HEK293 (cell line): ENCODE measurements around the gene PER1.
A peak's percentile ranks its signal among the peaks of the same experiment; 100 is the strongest.

Experiments
- ATF2 ChIP-seq: fragments of 450-650 bp; formaldehyde crosslinking; IDR thresholded peaks from 2 replicates; pipeline ENCODE4 v1.5.1; 2016; ENCODE audit warnings: missing biosample characterization, missing genetic modification characterization, low read depth
- GFI1B ChIP-seq: fragments of 450-650 bp; formaldehyde crosslinking; IDR thresholded peaks from 2 replicates; pipeline ENCODE4 v1.5.1; 2016; ENCODE audit warnings: missing biosample characterization, missing genetic modification characterization
- KLF1 ChIP-seq: fragments of 450-650 bp; formaldehyde crosslinking; IDR thresholded peaks from 2 replicates; pipeline ENCODE4 v1.5.1; 2016; ENCODE audit warnings: missing biosample characterization, missing genetic modification characterization
- KLF10 ChIP-seq: fragments of 450-650 bp; IDR thresholded peaks from 2 replicates; pipeline ENCODE4 v1.5.1; 2018; ENCODE audit warnings: missing biosample characterization, mild to moderate bottlenecking, missing genetic modification characterization
- KLF16 ChIP-seq: fragments of 450-650 bp; formaldehyde crosslinking; IDR thresholded peaks from 2 replicates; pipeline ENCODE4 v1.5.1; 2017; ENCODE audit warnings: missing biosample characterization, missing genetic modification characterization
- KLF7 ChIP-seq: fragments of 450-650 bp; formaldehyde crosslinking; IDR thresholded peaks from 2 replicates; pipeline ENCODE4 v1.5.1; 2016; ENCODE audit warnings: missing biosample characterization, missing genetic modification characterization, borderline replicate concordance
- KLF8 ChIP-seq: fragments of 450-650 bp; formaldehyde crosslinking; IDR thresholded peaks from 2 replicates; pipeline ENCODE4 v1.5.1; 2016; ENCODE audit warnings: missing biosample characterization, missing genetic modification characterization
- KLF9 ChIP-seq: fragments of 450-650 bp; formaldehyde crosslinking; IDR thresholded peaks from 2 replicates; pipeline ENCODE4 v1.5.1; 2016; ENCODE audit warnings: missing biosample characterization, missing genetic modification characterization, low read depth
- MYNN ChIP-seq: fragments of 450-650 bp; formaldehyde crosslinking; IDR thresholded peaks from 2 replicates; pipeline ENCODE4 v1.5.1; 2016; ENCODE audit warnings: missing biosample characterization, missing genetic modification characterization, borderline replicate concordance
- SALL2 ChIP-seq: fragments of 450-650 bp; formaldehyde crosslinking; IDR thresholded peaks from 2 replicates; pipeline ENCODE4 v1.5.0; 2017; ENCODE audit warnings: missing biosample characterization, mild to moderate bottlenecking, missing genetic modification characterization, borderline replicate concordance
- SCRT2 ChIP-seq: fragments of 450-650 bp; formaldehyde crosslinking; IDR thresholded peaks from 2 replicates; pipeline ENCODE4 v1.5.1; 2016; ENCODE audit warnings: missing biosample characterization, missing genetic modification characterization
- WT1 ChIP-seq: fragments of 450-650 bp; formaldehyde crosslinking; IDR thresholded peaks from 2 replicates; pipeline ENCODE4 v1.5.1; 2016; ENCODE audit warnings: missing biosample characterization, missing genetic modification characterization
- YY1 ChIP-seq: fragments of 450-650 bp; formaldehyde crosslinking; IDR thresholded peaks from 2 replicates; pipeline ENCODE4 v1.5.1; 2018; ENCODE audit warnings: missing biosample characterization, missing genetic modification characterization
- ZBTB21 ChIP-seq: fragments of 450-650 bp; formaldehyde crosslinking; IDR thresholded peaks from 2 replicates; pipeline ENCODE4 v1.5.1; 2017; ENCODE audit warnings: missing biosample characterization, missing genetic modification characterization
- ZBTB6 ChIP-seq: fragments of 450-650 bp; formaldehyde crosslinking; IDR thresholded peaks from 2 replicates; pipeline ENCODE4 v1.5.1; 2017; ENCODE audit warnings: missing biosample characterization, missing genetic modification characterization
- ZBTB8A ChIP-seq: fragments of 450-650 bp; formaldehyde crosslinking; IDR thresholded peaks from 2 replicates; pipeline ENCODE4 v1.5.1; 2016; ENCODE audit warnings: missing biosample characterization, missing genetic modification characterization
- ZNF132 ChIP-seq: fragments of 450-650 bp; formaldehyde crosslinking; IDR thresholded peaks from 2 replicates; pipeline ENCODE4 v1.5.1; 2017; ENCODE audit warnings: missing biosample characterization, missing genetic modification characterization, borderline replicate concordance
- ZNF133 ChIP-seq: fragments of 450-650 bp; formaldehyde crosslinking; IDR thresholded peaks from 2 replicates; pipeline ENCODE4 v1.5.1; 2016; ENCODE audit warnings: missing biosample characterization, missing genetic modification characterization
- ZNF184 ChIP-seq: fragments of 450-650 bp; IDR thresholded peaks from 2 replicates; pipeline ENCODE4 v1.5.1; 2018; ENCODE audit warnings: missing biosample characterization, mild to moderate bottlenecking, missing genetic modification characterization
- ZNF2 ChIP-seq: fragments of 450-650 bp; formaldehyde crosslinking; IDR thresholded peaks from 2 replicates; pipeline ENCODE4 v1.5.1; 2016; ENCODE audit warnings: missing biosample characterization, missing genetic modification characterization
- ZNF23 ChIP-seq: fragments of 450-650 bp; formaldehyde crosslinking; IDR thresholded peaks from 2 replicates; pipeline ENCODE4 v1.5.1; 2016; ENCODE audit warnings: missing biosample characterization, missing genetic modification characterization, borderline replicate concordance
- ZNF311 ChIP-seq: fragments of 450-650 bp; formaldehyde crosslinking; IDR thresholded peaks from 2 replicates; pipeline ENCODE4 v1.5.1; 2017; ENCODE audit warnings: missing biosample characterization, missing genetic modification characterization, borderline replicate concordance
- ZNF394 ChIP-seq: fragments of 450-650 bp; formaldehyde crosslinking; IDR thresholded peaks from 2 replicates; pipeline ENCODE4 v1.5.1; 2016; ENCODE audit warnings: missing biosample characterization, missing genetic modification characterization, mild to moderate bottlenecking, moderate library complexity, borderline replicate concordance
- ZNF404 ChIP-seq: fragments of 450-650 bp; formaldehyde crosslinking; IDR thresholded peaks from 2 replicates; pipeline ENCODE4 v1.5.1; 2017; ENCODE audit warnings: missing biosample characterization, missing genetic modification characterization
- ZNF514 ChIP-seq: fragments of 450-650 bp; formaldehyde crosslinking; IDR thresholded peaks from 2 replicates; pipeline ENCODE4 v1.5.1; 2016; ENCODE audit warnings: missing biosample characterization, missing genetic modification characterization
- ZNF521 ChIP-seq: fragments of 450-650 bp; formaldehyde crosslinking; IDR thresholded peaks from 2 replicates; pipeline ENCODE4 v1.5.1; 2017; ENCODE audit warnings: missing biosample characterization, mild to moderate bottlenecking, missing genetic modification characterization
- ZNF600 ChIP-seq: fragments of 450-650 bp; formaldehyde crosslinking; IDR thresholded peaks from 2 replicates; pipeline ENCODE4 v1.5.1; 2016; ENCODE audit warnings: missing biosample characterization, missing genetic modification characterization
- ZNF629 ChIP-seq: fragments of 450-650 bp; formaldehyde crosslinking; IDR thresholded peaks from 2 replicates; pipeline ENCODE4 v1.5.1; 2017; ENCODE audit warnings: missing biosample characterization, missing genetic modification characterization
- ZNF701 ChIP-seq: fragments of 450-650 bp; formaldehyde crosslinking; IDR thresholded peaks from 2 replicates; pipeline ENCODE4 v1.5.1; 2016; ENCODE audit warnings: missing biosample characterization, missing genetic modification characterization
- ZSCAN30 ChIP-seq: fragments of 450-650 bp; IDR thresholded peaks from 2 replicates; pipeline ENCODE4 v1.5.1; 2018; ENCODE audit warnings: missing biosample characterization, mild to moderate bottlenecking, missing genetic modification characterization, moderate library complexity
- TF ChIP-seq, protein P1 (sequence below): fragments of 450-650 bp; formaldehyde crosslinking; IDR thresholded peaks from 2 replicates; pipeline ENCODE4 v1.5.1; 2016; ENCODE audit warnings: missing biosample characterization, missing genetic modification characterization
- TF ChIP-seq, protein P2 (sequence below): fragments of 450-650 bp; formaldehyde crosslinking; IDR thresholded peaks from 2 replicates; pipeline ENCODE4 v1.5.1; 2016; ENCODE audit warnings: missing biosample characterization, missing genetic modification characterization, borderline replicate concordance

Gene PER1

GRCh38 chr17:8138672-8139371 is 13.4 kb downstream of the PER1 start (continued):
- TF ChIP-seq KLF16, result peak; percentile 90
- TF ChIP-seq KLF9, result peak; percentile 56; the same call in 1 of the 2 replicates
- peak; percentile 96 for TF ChIP-seq ZBTB8A
- TF ChIP-seq, protein P1, sequence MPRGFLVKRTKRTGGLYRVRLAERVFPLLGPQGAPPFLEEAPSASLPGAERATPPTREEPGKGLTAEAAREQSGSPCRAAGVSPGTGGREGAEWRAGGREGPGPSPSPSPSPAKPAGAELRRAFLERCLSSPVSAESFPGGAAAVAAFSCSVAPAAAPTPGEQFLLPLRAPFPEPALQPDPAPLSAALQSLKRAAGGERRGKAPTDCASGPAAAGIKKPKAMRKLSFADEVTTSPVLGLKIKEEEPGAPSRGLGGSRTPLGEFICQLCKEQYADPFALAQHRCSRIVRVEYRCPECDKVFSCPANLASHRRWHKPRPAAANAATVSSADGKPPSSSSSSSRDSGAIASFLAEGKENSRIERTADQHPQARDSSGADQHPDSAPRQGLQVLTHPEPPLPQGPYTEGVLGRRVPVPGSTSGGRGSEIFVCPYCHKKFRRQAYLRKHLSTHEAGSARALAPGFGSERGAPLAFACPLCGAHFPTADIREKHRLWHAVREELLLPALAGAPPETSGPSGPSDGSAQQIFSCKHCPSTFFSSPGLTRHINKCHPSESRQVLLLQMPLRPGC (tag by site-specific recombination), result peak; percentile 82
- TF ChIP-seq YY1 (tag by site-specific recombination), result peak; percentile 68
- peak; percentile 57; the same call in 1 of the 2 replicates for TF ChIP-seq GFI1B (tag by site-specific recombination)
- TF ChIP-seq, protein P2, sequence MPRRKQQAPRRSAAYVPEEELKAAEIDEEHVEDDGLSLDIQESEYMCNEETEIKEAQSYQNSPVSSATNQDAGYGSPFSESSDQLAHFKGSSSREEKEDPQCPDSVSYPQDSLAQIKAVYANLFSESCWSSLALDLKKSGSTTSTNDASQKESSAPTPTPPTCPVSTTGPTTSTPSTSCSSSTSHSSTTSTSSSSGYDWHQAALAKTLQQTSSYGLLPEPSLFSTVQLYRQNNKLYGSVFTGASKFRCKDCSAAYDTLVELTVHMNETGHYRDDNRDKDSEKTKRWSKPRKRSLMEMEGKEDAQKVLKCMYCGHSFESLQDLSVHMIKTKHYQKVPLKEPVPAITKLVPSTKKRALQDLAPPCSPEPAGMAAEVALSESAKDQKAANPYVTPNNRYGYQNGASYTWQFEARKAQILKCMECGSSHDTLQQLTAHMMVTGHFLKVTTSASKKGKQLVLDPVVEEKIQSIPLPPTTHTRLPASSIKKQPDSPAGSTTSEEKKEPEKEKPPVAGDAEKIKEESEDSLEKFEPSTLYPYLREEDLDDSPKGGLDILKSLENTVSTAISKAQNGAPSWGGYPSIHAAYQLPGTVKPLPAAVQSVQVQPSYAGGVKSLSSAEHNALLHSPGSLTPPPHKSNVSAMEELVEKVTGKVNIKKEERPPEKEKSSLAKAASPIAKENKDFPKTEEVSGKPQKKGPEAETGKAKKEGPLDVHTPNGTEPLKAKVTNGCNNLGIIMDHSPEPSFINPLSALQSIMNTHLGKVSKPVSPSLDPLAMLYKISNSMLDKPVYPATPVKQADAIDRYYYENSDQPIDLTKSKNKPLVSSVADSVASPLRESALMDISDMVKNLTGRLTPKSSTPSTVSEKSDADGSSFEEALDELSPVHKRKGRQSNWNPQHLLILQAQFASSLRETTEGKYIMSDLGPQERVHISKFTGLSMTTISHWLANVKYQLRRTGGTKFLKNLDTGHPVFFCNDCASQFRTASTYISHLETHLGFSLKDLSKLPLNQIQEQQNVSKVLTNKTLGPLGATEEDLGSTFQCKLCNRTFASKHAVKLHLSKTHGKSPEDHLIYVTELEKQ, result peak; percentile 55; the same call in 1 of the 2 replicates
- TF ChIP-seq ZNF132 (tag by site-specific recombination), result no peak
- no peak for TF ChIP-seq ZNF514 (tag by site-specific recombination)
- no peak for TF ChIP-seq ATF2 (tag by site-specific recombination)
- peak; percentile 83 for TF ChIP-seq KLF10 (tag by site-specific recombination)
- 0 out of 2 replicates have a peak, but pooled peaks have one; percentile 59 for TF ChIP-seq ZBTB21 (tag by site-specific recombination)
- TF ChIP-seq ZSCAN30, result peak; percentile 90
- TF ChIP-seq ZNF701 (tag by site-specific recombination), result no peak
- TF ChIP-seq WT1 (tag by site-specific recombination), result no peak; the same call in 1 of the 2 replicates
- TF ChIP-seq SALL2 (tag by site-specific recombination), result no peak
- TF ChIP-seq MYNN (tag by site-specific recombination), result no peak
- TF ChIP-seq ZNF629 (tag by site-specific recombination), result peak; percentile 85
- peak; percentile 67 for TF ChIP-seq ZNF600
- peak; percentile 100 for TF ChIP-seq ZBTB6 (tag by site-specific recombination)
- peak; percentile 84 for TF ChIP-seq ZNF184 (tag by site-specific recombination)
- no peak for TF ChIP-seq ZNF521 (tag by site-specific recombination)
- peak; percentile 100 for TF ChIP-seq KLF8 (tag by site-specific recombination)
- TF ChIP-seq ZNF23 (tag by site-specific recombination), result no peak
- 0 out of 2 replicates have a peak, but pooled peaks have one; percentile 17 for TF ChIP-seq ZNF404 (tag by site-specific recombination)
- TF ChIP-seq ZNF2 (tag by site-specific recombination), result peak; percentile 54; the same call in 1 of the 2 replicates
- no peak for TF ChIP-seq SCRT2 (tag by site-specific recombination)
- no peak for TF ChIP-seq ZNF133
- TF ChIP-seq ZNF311, result no peak
- peak; percentile 49 for TF ChIP-seq ZNF394
- TF ChIP-seq KLF1 (tag by site-specific recombination), result peak; percentile 99
- peak; percentile 99 for TF ChIP-seq KLF7
